OCI-LY1 (cell line): ENCODE results near the gene RAB6B.

Experiments used
- EZH2 ChIP-seq: fragments of 200-600 bp; sonication (generic), shearing (Covaris generic); IDR thresholded peaks from 2 replicates; pipeline ENCODE4 v1.8.0; 2017; ENCODE audit warnings: borderline replicate concordance, mixed run types, mild to moderate bottlenecking, antibody characterized with exemption, low read length, moderate library complexity, mixed read lengths
- TF ChIP-seq, protein P1 (sequence below): fragments of 200-600 bp; sonication (generic), shearing (Covaris generic); IDR thresholded peaks from 2 replicates; pipeline ENCODE4 v1.5.1; 2017; ENCODE audit warnings: mild to moderate bottlenecking, antibody characterized with exemption, low read length, moderate library complexity, mixed read lengths

DNA sequence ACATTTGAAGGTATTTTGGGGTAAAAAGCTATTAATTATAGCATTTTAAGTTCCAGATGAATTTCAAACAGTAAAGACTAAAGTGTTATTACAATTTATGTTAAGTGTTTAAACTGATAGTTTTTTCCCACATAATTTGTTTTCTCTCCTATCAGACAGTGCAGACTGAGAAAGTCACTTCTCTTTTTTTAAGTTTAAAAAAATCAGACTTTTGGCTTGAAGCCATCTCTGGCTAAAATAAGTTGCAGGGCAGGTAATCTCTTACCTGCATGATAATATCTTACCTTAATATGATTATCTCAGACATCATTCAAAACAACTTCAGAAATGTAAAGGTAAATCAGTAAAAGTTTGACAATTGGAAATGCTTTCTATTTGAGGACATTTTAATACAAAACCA lies 21.5 kb upstream of the RAB6B start:
- TF ChIP-seq, protein P1, sequence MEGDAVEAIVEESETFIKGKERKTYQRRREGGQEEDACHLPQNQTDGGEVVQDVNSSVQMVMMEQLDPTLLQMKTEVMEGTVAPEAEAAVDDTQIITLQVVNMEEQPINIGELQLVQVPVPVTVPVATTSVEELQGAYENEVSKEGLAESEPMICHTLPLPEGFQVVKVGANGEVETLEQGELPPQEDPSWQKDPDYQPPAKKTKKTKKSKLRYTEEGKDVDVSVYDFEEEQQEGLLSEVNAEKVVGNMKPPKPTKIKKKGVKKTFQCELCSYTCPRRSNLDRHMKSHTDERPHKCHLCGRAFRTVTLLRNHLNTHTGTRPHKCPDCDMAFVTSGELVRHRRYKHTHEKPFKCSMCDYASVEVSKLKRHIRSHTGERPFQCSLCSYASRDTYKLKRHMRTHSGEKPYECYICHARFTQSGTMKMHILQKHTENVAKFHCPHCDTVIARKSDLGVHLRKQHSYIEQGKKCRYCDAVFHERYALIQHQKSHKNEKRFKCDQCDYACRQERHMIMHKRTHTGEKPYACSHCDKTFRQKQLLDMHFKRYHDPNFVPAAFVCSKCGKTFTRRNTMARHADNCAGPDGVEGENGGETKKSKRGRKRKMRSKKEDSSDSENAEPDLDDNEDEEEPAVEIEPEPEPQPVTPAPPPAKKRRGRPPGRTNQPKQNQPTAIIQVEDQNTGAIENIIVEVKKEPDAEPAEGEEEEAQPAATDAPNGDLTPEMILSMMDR = no peak
- TF ChIP-seq EZH2 = no peak
